HEK293 (cell line): ENCODE measurements around the gene KCNQ1.

Experiments
- CTCF ChIA-PET: fragments of 350-600 bp; formaldehyde crosslinking; extraction: SDS; loops from one replicate; lab custom pipeline; 2021; ENCODE audit warnings: antibody characterized with exemption; lab: Yijun Ruan, JAX
- POLR2A ChIA-PET: fragments of 300-600 bp; formaldehyde crosslinking; extraction: SDS; loops from one replicate; lab custom pipeline; 2020; ENCODE audit warnings: antibody characterized with exemption, inconsistent platforms; lab: Yijun Ruan, JAX
- H3K27ac ChIP-seq: fragments of 200-500 bp; sonication (Bioruptor generic); 2 replicates; pipeline ENCODE4 v1.5.1; 2014; ENCODE audit warnings: low read depth, low read length, control low read depth, inconsistent platforms; ENCODE audit errors: extremely low read depth
- H3K36me3 ChIP-seq, 2 experiments: fragments of 200-500 bp in 1 of 2; sonication (Bioruptor generic) in 1 of 2; 1 replicate in 1 of 2; 2 replicates in 1 of 2; pipeline ENCODE4 v1.5.1; 2014 to 2017; ENCODE audit warnings: inconsistent platforms in 2 of 2, low read length in 2 of 2; ENCODE audit not compliant: control insufficient read depth in 2 of 2, insufficient read depth in 1 of 2
- H3K4me1 ChIP-seq: fragments of 200-500 bp; sonication (Bioruptor generic); 2 replicates; pipeline ENCODE4 v1.5.1; 2014; ENCODE audit warnings: mild to moderate bottlenecking, low read length, inconsistent platforms; ENCODE audit not compliant: control insufficient read depth, insufficient read depth
- H3K4me3 ChIP-seq: 2 replicates; pipeline ENCODE4 v1.5.1; 2011; ENCODE audit warnings: low read depth, mild to moderate bottlenecking, control low read depth, low read length, moderate library complexity
- H3K9me3 ChIP-seq: fragments of 200-500 bp; sonication (Bioruptor generic); 2 replicates; pipeline ENCODE4 v1.5.1; 2014; ENCODE audit warnings: low read depth, low read length, inconsistent platforms; ENCODE audit not compliant: control insufficient read depth, insufficient read depth
- AEBP2 ChIP-seq: fragments of 450-650 bp; formaldehyde crosslinking; IDR thresholded peaks from 2 replicates; pipeline ENCODE4 v1.5.1; 2016; ENCODE audit warnings: missing biosample characterization, missing genetic modification characterization, borderline replicate concordance
- BCL11B ChIP-seq: fragments of 450-650 bp; formaldehyde crosslinking; IDR thresholded peaks from 2 replicates; pipeline ENCODE4 v1.5.1; 2016; ENCODE audit warnings: low read depth, missing biosample characterization, missing genetic modification characterization
- GLIS1 ChIP-seq: fragments of 450-650 bp; formaldehyde crosslinking; IDR thresholded peaks from 2 replicates; pipeline ENCODE4 v1.5.1; 2016; ENCODE audit warnings: missing biosample characterization, missing genetic modification characterization
- GLIS2 ChIP-seq: fragments of 450-650 bp; formaldehyde crosslinking; IDR thresholded peaks from 2 replicates; pipeline ENCODE4 v1.5.1; 2016; ENCODE audit warnings: missing biosample characterization, missing genetic modification characterization
- HOXC10 ChIP-seq: sonication (generic); formaldehyde crosslinking; IDR thresholded peaks from 2 replicates; pipeline ENCODE4 v1.8.1; 2023; ENCODE audit warnings: mild to moderate bottlenecking, missing genetic modification reagents
- KLF1 ChIP-seq: fragments of 450-650 bp; formaldehyde crosslinking; IDR thresholded peaks from 2 replicates; pipeline ENCODE4 v1.5.1; 2016; ENCODE audit warnings: missing biosample characterization, missing genetic modification characterization
- KLF8 ChIP-seq: fragments of 450-650 bp; formaldehyde crosslinking; IDR thresholded peaks from 2 replicates; pipeline ENCODE4 v1.5.1; 2016; ENCODE audit warnings: missing biosample characterization, missing genetic modification characterization
- PRDM1 ChIP-seq: fragments of 450-650 bp; formaldehyde crosslinking; IDR thresholded peaks from 2 replicates; pipeline ENCODE4; 2016; ENCODE audit warnings: missing biosample characterization, missing genetic modification characterization
- PRDM10 ChIP-seq: fragments of 450-650 bp; formaldehyde crosslinking; IDR thresholded peaks from 2 replicates; pipeline ENCODE4 v1.5.1; 2016; ENCODE audit warnings: missing biosample characterization, missing genetic modification characterization
- ZBTB17 ChIP-seq: fragments of 450-650 bp; formaldehyde crosslinking; IDR thresholded peaks from 2 replicates; pipeline ENCODE4 v1.5.1; 2016; ENCODE audit warnings: missing biosample characterization, missing genetic modification characterization
- ZFP69B ChIP-seq: fragments of 450-650 bp; formaldehyde crosslinking; IDR thresholded peaks from 2 replicates; pipeline ENCODE4 v1.5.1; 2016; ENCODE audit warnings: missing biosample characterization, missing genetic modification characterization
- ZIC2 ChIP-seq: fragments of 450-650 bp; formaldehyde crosslinking; IDR thresholded peaks from 2 replicates; pipeline ENCODE4 v1.5.1; 2016; ENCODE audit warnings: missing biosample characterization, missing genetic modification characterization
- ZNF391 ChIP-seq: fragments of 450-650 bp; formaldehyde crosslinking; IDR thresholded peaks from 2 replicates; pipeline ENCODE4 v1.5.1; 2016; ENCODE audit warnings: low read depth, missing biosample characterization, missing genetic modification characterization, borderline replicate concordance
- ZNF398 ChIP-seq: fragments of 450-650 bp; formaldehyde crosslinking; IDR thresholded peaks from 2 replicates; pipeline ENCODE4 v1.5.1; 2017; ENCODE audit warnings: missing biosample characterization, missing genetic modification characterization
- ZNF423 ChIP-seq: fragments of 450-650 bp; formaldehyde crosslinking; IDR thresholded peaks from 2 replicates; pipeline ENCODE4 v1.5.1; 2016; ENCODE audit warnings: missing biosample characterization, missing genetic modification characterization
- ZNF449 ChIP-seq: fragments of 450-650 bp; formaldehyde crosslinking; IDR thresholded peaks from 2 replicates; pipeline ENCODE4 v1.5.1; 2017; ENCODE audit warnings: missing biosample characterization, mild to moderate bottlenecking, missing genetic modification characterization, moderate library complexity
- ZNF677 ChIP-seq: fragments of 450-650 bp; IDR thresholded peaks from 2 replicates; pipeline ENCODE4 v1.5.0; 2018; ENCODE audit warnings: missing biosample characterization, mild to moderate bottlenecking, missing genetic modification characterization, moderate library complexity
- ZSCAN5A ChIP-seq: fragments of 450-650 bp; formaldehyde crosslinking; IDR thresholded peaks from 2 replicates; pipeline ENCODE4 v1.5.1; 2016; ENCODE audit warnings: missing biosample characterization, missing genetic modification characterization

Gene KCNQ1

GRCh38 chr11:2397005-2397404 is 47.8 kb upstream of the KCNQ1 start:
- peaks cover 0 to 64% of the 10 kb centered on the region in 2 experiments; a peak in 1 of 3 replicates for H3K36me3 ChIP-seq
- ChIA-PET CTCF (interaction anchor here (0.7 kb wide), 1 partner anchor 91 kb away, joined by 3 read pairs; no protein-coding TSS in a partner anchor), POLR2A (interaction anchor here (2.3 kb wide), 1 partner anchor 19 kb away, joined by 6 read pairs; no protein-coding TSS in a partner anchor)
- no peaks in the 10 kb centered on the region for H3K4me1 ChIP-seq
- no peak for TF ChIP-seq ZNF677 (tag by site-specific recombination)
- TF ChIP-seq KLF8 (tag by site-specific recombination): no peak
- TF ChIP-seq ZSCAN5A: no peak
- TF ChIP-seq AEBP2: no peak
- H3K4me3 ChIP-seq: no peak overlapping the region
- no peak overlapping the region for H3K27ac ChIP-seq
- H3K9me3 ChIP-seq: no peaks in the 10 kb centered on the region

- H3K4me3 ChIP-seq: no peak overlapping the region; the same call in 1 of the 2 replicates
- H3K4me1 ChIP-seq: no peaks in the 10 kb centered on the region
- peak overlapping the region; percentile 53 for H3K27ac ChIP-seq
- peaks cover 0 to 65% of the 10 kb centered on the region in 2 experiments; a peak in 1 of 3 replicates for H3K36me3 ChIP-seq
- CTCF ChIA-PET: interaction anchor here (1.1 to 4.2 kb wide), 4 partner anchors 93 to 231 kb away, joined by 3 to 27 read pairs (median 5); no protein-coding TSS in a partner anchor
- H3K9me3 ChIP-seq: no peaks in the 10 kb centered on the region
- peak; percentile 28; the same call in 1 of the 2 replicates for TF ChIP-seq KLF1 (tag by site-specific recombination)
- TF ChIP-seq ZBTB17 (tag by site-specific recombination): peak; percentile 91
- 0 out of 2 replicates have a peak, but pooled peaks have one; percentile 13 for TF ChIP-seq ZIC2 (tag by site-specific recombination)
- TF ChIP-seq ZFP69B (tag by site-specific recombination): no peak
- TF ChIP-seq BCL11B (tag by site-specific recombination): no peak
- TF ChIP-seq PRDM10 (tag by site-specific recombination): peak; percentile 91
- TF ChIP-seq, all 188 proteins: peak for 4
- POLR2A ChIA-PET: interaction anchor here (1.1 to 3.3 kb wide), 3 partner anchors 8 to 21 kb away, joined by 3 to 64 read pairs (median 10); partner anchors contain the start of gene CD81
These were observed 46.0 kb upstream of the KCNQ1 start for GRCh38 chr11:2398664-2399355.

- peak overlapping the region; percentile 53 for H3K27ac ChIP-seq
- peaks cover 0 to 65% of the 10 kb centered on the region in 2 experiments; a peak in 1 of 3 replicates for H3K36me3 ChIP-seq
- no peaks in the 10 kb centered on the region for H3K4me1 ChIP-seq
- peak overlapping the region; percentile 76 for H3K4me3 ChIP-seq
- CTCF ChIA-PET: interaction anchor here (0.7 to 4.2 kb wide), 8 partner anchors 12 to 504 kb away, joined by 3 to 29 read pairs (median 3); partner anchors contain the start of gene CD81
- H3K9me3 ChIP-seq: no peaks in the 10 kb centered on the region
- POLR2A ChIA-PET: interaction anchor here (1.1 to 3.3 kb wide), 4 partner anchors 9 to 88 kb away, joined by 3 to 64 read pairs (median 8); partner anchors contain the start of gene CD81
- TF ChIP-seq KLF8 (tag by site-specific recombination): no peak
- TF ChIP-seq HOXC10 (CRISPR knock-in tag): 0 out of 2 replicates have a peak, but pooled peaks have one; percentile 20
- TF ChIP-seq ZNF398 (tag by site-specific recombination): 0 out of 2 replicates have a peak, but pooled peaks have one; percentile 25
- TF ChIP-seq ZNF449: peak; percentile 45; the same call in 1 of the 2 replicates
- peak; percentile 45; the same call in 1 of the 2 replicates for TF ChIP-seq ZNF423 (tag by site-specific recombination)
- no peak for TF ChIP-seq ZNF391 (tag by site-specific recombination)
- TF ChIP-seq GLIS2 (tag by site-specific recombination): peak; percentile 82
- TF ChIP-seq GLIS1 (tag by site-specific recombination): peak; percentile 46
- TF ChIP-seq PRDM1 (tag by site-specific recombination): no peak
These were observed 45.2 kb upstream of the KCNQ1 start for GRCh38 chr11:2399488-2400068.
